Chondrocyte (in vitro differentiated cells): ENCODE results near the gene L3MBTL1. TPM values are rescaled to one million over a fixed set of nuclear protein-coding genes. Genes with fewer than 3 reads are reported as not detected.

ENCODE experiments used
- DNase-seq: peaks from one replicate; pipeline ENCODE4 v3.0.0; 2021; ENCODE audit warnings: mixed read lengths, low spot score
- H3K27ac Mint-ChIP-seq: one replicate; pipeline ENCODE4 v1.8.0; 2021; ENCODE audit warnings: mild to moderate bottlenecking, moderate library complexity, mixed read lengths; ENCODE audit not compliant: unreplicated experiment
- H3K27me3 Mint-ChIP-seq: 2 replicates; pipeline ENCODE4 v1.8.0; 2021; ENCODE audit warnings: low read depth, mixed read lengths
- H3K36me3 Mint-ChIP-seq: 2 replicates; pipeline ENCODE4 v1.8.0; 2021; ENCODE audit warnings: low read depth, mixed read lengths
- H3K4me1 Mint-ChIP-seq: 2 replicates; pipeline ENCODE4 v1.8.0; 2021; ENCODE audit warnings: low read depth, mild to moderate bottlenecking, mixed read lengths
- H3K4me3 Mint-ChIP-seq: one replicate; pipeline ENCODE4 v1.8.0; 2021; ENCODE audit warnings: mild to moderate bottlenecking, moderate library complexity, mixed read lengths; ENCODE audit not compliant: unreplicated experiment
- H3K9me3 Mint-ChIP-seq: 2 replicates; pipeline ENCODE4 v1.8.0; 2021; ENCODE audit warnings: low read depth, mixed read lengths
- total RNA-seq: library from RNA; stranded (reverse); gene quantifications from 3 replicates; pipeline ENCODE4 v1.2.1, GENCODE V29; 2021
- TF ChIP-seq, protein P1 (sequence below): fragments of 200-600 bp; sonication (generic); IDR thresholded peaks from 2 replicates; pipeline ENCODE4 v1.5.0; 2021; ENCODE audit warnings: antibody characterized with exemption, mild to moderate bottlenecking, moderate library complexity

Gene L3MBTL1
- total RNA-seq, 1 donor from 2014 or later = 11.2 TPM

- H3K4me3 Mint-ChIP-seq = no peak overlapping the region
- H3K27me3 Mint-ChIP-seq = no peaks in the 10 kb centered on the region
- H3K9me3 Mint-ChIP-seq = no peaks in the 10 kb centered on the region
- TF ChIP-seq, protein P1, sequence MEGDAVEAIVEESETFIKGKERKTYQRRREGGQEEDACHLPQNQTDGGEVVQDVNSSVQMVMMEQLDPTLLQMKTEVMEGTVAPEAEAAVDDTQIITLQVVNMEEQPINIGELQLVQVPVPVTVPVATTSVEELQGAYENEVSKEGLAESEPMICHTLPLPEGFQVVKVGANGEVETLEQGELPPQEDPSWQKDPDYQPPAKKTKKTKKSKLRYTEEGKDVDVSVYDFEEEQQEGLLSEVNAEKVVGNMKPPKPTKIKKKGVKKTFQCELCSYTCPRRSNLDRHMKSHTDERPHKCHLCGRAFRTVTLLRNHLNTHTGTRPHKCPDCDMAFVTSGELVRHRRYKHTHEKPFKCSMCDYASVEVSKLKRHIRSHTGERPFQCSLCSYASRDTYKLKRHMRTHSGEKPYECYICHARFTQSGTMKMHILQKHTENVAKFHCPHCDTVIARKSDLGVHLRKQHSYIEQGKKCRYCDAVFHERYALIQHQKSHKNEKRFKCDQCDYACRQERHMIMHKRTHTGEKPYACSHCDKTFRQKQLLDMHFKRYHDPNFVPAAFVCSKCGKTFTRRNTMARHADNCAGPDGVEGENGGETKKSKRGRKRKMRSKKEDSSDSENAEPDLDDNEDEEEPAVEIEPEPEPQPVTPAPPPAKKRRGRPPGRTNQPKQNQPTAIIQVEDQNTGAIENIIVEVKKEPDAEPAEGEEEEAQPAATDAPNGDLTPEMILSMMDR = no peak
- DNase-seq = no peak
- peaks cover 29% of the 10 kb centered on the region for H3K4me1 Mint-ChIP-seq
- peaks cover 45% of the 10 kb centered on the region for H3K36me3 Mint-ChIP-seq
- H3K27ac Mint-ChIP-seq = no peak overlapping the region
These were observed 41.9 kb upstream of the L3MBTL1 start for GRCh38 chr20:43465625-43465943.

GRCh38 chr20:43467589-43467988 is 39.9 kb upstream of the L3MBTL1 start:
- TF ChIP-seq, protein P1 = no peak
- no peaks in the 10 kb centered on the region for H3K9me3 Mint-ChIP-seq
- H3K4me3 Mint-ChIP-seq = no peak overlapping the region
- H3K36me3 Mint-ChIP-seq = peaks cover 36% of the 10 kb centered on the region
- H3K27me3 Mint-ChIP-seq = no peaks in the 10 kb centered on the region
- peaks cover 12% of the 10 kb centered on the region for H3K4me1 Mint-ChIP-seq
- H3K27ac Mint-ChIP-seq = no peak overlapping the region
- no peak for DNase-seq

DNA sequence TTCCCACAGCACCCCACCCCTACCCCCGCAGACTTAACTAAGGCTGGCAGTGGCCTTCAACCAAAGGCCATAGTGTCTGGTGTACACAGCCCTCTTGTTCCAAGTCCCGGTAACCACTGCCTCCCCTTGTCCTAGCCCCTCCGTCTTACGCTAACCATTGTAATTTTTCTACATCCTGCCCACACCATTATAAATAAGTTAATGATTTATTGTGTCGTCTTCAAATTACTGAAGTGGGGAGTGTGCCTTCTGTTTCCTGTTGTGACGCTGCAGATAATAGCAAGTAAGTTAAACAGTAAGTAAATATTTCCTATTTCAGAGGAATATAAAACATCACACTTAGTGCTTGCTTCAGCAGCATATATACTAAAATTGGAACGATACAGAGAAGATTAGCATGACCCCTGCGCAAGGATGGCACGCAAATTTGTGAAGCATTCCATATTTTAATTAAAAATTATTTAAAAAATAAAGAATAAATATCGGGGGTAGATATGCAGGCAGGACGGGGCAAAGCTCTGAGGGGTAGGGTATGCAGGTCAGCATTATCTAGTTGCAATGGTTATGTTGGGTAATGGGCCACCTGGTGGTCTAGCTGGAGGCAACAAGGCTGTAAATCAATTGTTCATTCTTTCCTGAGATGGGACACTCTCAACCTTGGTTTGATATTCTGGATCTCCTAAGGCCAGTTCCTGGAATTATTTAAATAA is 34.7 kb upstream of the L3MBTL1 start:
- Mint-ChIP-seq H3K27ac (no peak overlapping the region), H3K36me3 (peaks cover 3% of the 10 kb centered on the region), H3K4me3 (no peak overlapping the region), H3K9me3 (no peaks in the 10 kb centered on the region), H3K27me3 (no peaks in the 10 kb centered on the region), H3K4me1 (peaks cover 2% of the 10 kb centered on the region)
- DNase-seq = no peak
- TF ChIP-seq, protein P1 = no peak

GRCh38 chr20:43473381-43473704 is 34.2 kb upstream of the L3MBTL1 start:
- Mint-ChIP-seq H3K4me3 (no peak overlapping the region), H3K27ac (no peak overlapping the region), H3K27me3 (no peaks in the 10 kb centered on the region), H3K9me3 (no peaks in the 10 kb centered on the region), H3K4me1 (peaks cover 2% of the 10 kb centered on the region), H3K36me3 (peaks cover 3% of the 10 kb centered on the region)
- DNase-seq = no peak
- TF ChIP-seq, protein P1 = no peak

DNA sequence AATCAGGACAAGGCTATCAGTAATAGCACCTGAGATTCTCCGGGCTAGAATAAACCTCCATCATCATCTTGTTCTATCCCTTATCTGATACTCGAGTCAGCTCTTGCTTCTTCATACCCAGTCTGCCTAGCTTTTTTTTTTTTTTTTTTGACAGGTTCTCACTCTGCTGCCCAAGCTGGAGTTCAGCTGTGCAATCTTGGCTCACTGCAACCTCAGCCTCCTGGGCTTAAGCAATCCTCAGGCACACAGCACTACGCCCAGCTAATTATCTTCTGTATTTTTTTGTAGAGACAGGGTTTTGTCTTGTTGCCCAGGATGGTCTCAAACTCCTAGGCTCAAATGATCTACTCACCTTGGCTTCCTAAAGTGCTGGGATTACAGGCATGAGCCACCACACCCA is 30.3 kb upstream of the L3MBTL1 start:
- Mint-ChIP-seq H3K9me3 (peaks cover 3% of the 10 kb centered on the region), H3K36me3 (no peaks in the 10 kb centered on the region), H3K4me1 (no peaks in the 10 kb centered on the region), H3K27me3 (peaks cover 2% of the 10 kb centered on the region), H3K27ac (no peak overlapping the region), H3K4me3 (no peak overlapping the region)
- TF ChIP-seq, protein P1 = no peak
- no peak for DNase-seq
